ENCODE data around the gene CCT3. TPM values are rescaled to one million over a fixed set of nuclear protein-coding genes. Genes with fewer than 3 reads are reported as not detected.
"Not testable (repeated sequence)": the region's sequence is repeated elsewhere in the genome, so short reads cannot be mapped to it uniquely, and the experiment has no call there.

CCT3 gene
- total RNA-seq, 1 donor from 2014 or later = 174 TPM

DNA sequence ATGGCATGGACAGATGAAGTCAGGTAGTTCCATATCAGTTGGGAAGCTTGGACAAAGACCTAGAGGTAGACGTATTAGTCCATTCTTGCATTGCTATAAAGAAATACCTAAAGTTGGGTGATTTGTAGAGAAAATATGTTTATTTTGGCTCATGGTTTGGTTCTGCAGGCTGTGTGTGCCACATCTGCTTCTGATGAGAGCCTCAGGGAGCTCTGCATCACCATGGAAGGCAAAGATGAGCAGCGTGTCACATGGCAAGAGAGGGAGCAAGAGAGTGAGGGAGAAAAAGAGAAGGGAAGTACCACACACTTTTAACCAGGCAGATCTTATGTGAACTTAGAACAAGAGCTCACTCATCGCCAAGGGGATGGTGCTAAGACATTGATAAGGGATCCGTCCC, 9.2 kb upstream of the CCT3 start:
- no peak for TF ChIP-seq CTCF (IDR thresholded peaks at IDR 0.05; ENCODE audit: unreplicated experiment)
- Mint-ChIP-seq H3K27ac (no peak overlapping the region), H3K27me3 (ENCODE audit: low read depth) (peaks cover 4% of the 10 kb centered on the region), H3K36me3 (no peaks in the 10 kb centered on the region), H3K9me3 (no peaks in the 10 kb centered on the region), H3K4me1 (peaks cover 31% of the 10 kb centered on the region), H3K4me3 (no peak overlapping the region)
- no peak for DNase-seq (ENCODE audit: low spot score in 2 of 2, unreplicated experiment in 2 of 2)

GRCh38 chr1:156346636-156347035, 8.5 kb upstream of the CCT3 start:
- Mint-ChIP-seq H3K4me3 (no peak overlapping the region), H3K4me1 (peaks cover 35% of the 10 kb centered on the region), H3K9me3 (no peaks in the 10 kb centered on the region), H3K27me3 (ENCODE audit: low read depth) (peaks cover 4% of the 10 kb centered on the region), H3K27ac (no peak overlapping the region), H3K36me3 (no peaks in the 10 kb centered on the region)
- no peak for DNase-seq (ENCODE audit: low spot score in 2 of 2, unreplicated experiment in 2 of 2)
- TF ChIP-seq CTCF (IDR thresholded peaks at IDR 0.05; ENCODE audit: unreplicated experiment) = no peak

- not testable (repeated sequence) for H3K27ac Mint-ChIP-seq; H3K9me3 Mint-ChIP-seq; H3K4me3 Mint-ChIP-seq; H3K36me3 Mint-ChIP-seq; DNase-seq (ENCODE audit: low spot score in 2 of 2, unreplicated experiment in 2 of 2); H3K27me3 Mint-ChIP-seq (ENCODE audit: low read depth)
- H3K4me1 Mint-ChIP-seq = peaks cover 35% of the 10 kb centered on the region
These were observed 7.9 kb upstream of the CCT3 start for GRCh38 chr1:156346035-156346434.

DNA sequence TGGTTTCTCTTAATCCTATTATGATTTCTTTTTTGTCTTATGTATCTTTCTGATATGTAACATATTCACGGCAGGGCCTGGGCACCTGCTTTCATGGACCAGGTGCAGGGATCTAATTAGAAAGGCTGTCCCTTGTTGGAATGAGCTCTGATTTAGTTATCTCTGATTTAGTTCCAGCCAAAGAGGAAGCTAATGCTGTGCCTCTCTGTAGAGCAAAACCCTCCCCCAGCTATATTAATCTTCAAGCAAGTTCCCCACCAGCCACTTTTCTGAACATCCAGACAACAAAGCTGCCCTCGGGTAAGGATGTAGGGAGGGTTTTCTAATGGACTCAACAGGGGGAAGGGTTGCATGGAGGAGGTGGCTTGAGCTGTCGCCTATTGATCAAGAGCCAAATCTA, 6.3 kb upstream of the CCT3 start:
- Mint-ChIP-seq H3K9me3 (no peaks in the 10 kb centered on the region), H3K27me3 (ENCODE audit: low read depth) (peaks cover 4% of the 10 kb centered on the region), H3K27ac (peak overlapping the region; percentile 70), H3K36me3 (no peaks in the 10 kb centered on the region), H3K4me1 (peaks cover 35% of the 10 kb centered on the region), H3K4me3 (no peak overlapping the region)
- DNase-seq (ENCODE audit: low spot score in 2 of 2, unreplicated experiment in 2 of 2) = no peak
- no peak for TF ChIP-seq CTCF (IDR thresholded peaks at IDR 0.05; ENCODE audit: unreplicated experiment)

DNA sequence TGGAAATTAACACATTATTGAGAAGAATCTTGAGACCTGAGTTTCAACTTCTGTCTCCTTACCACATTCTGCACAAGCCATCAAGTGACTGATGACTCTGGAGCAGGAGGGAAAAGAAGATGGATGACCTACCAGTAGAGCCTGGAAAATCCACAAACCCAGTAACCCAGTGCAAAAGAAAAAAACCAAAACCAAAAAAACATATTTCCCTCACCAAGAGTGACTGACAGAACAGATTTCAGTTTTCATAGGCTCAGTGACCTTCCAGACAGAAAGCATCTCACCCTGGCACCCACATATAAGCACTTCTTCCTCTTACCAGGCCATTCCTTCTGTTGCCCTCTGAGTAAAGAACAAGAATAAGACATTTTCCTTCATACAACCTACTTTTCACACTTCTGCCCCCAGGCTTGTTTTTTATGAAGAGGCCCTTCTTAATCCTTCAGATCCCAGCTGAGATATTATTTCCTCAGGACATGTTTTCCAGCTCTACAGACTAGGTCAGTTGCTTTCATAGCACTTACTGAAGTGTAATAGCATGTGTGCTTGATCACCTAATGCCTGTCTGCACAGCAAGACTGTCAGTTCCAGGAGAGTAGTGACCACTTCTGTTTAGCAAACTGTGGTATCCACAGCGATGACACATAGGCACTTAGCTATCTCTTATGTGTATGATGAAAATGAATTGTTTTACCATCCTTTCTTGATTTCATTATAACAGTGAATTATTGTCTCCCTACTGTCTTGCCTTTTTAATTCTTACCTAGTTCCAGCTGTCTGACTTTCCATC, 4.3 kb upstream of the CCT3 start:
- H3K4me3 Mint-ChIP-seq = no peak overlapping the region
- H3K4me1 Mint-ChIP-seq = peaks cover 37% of the 10 kb centered on the region
- H3K9me3 Mint-ChIP-seq = no peaks in the 10 kb centered on the region
- DNase-seq (ENCODE audit: low spot score in 2 of 2, unreplicated experiment in 2 of 2) = no peak
- TF ChIP-seq CTCF (IDR thresholded peaks at IDR 0.05; ENCODE audit: unreplicated experiment) = no peak
- H3K27ac Mint-ChIP-seq = peak overlapping the region; percentile 29
- H3K27me3 Mint-ChIP-seq (ENCODE audit: low read depth) = peaks cover 2% of the 10 kb centered on the region
- no peaks in the 10 kb centered on the region for H3K36me3 Mint-ChIP-seq

DNA sequence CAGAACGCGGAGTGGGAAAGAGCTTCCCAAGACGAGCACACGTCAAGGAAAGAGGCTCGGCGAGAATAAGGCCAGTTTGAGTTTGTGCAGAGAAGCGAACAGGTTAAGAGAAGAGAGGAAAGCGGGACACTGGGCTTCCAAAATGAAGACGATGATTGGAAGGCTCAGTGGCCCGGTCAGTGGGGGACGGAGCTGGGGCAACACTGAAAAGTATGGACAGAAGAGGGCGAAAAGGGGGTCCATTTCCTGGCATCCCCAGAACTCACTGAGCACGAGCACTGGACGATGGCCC, 258 bp downstream of the CCT3 start:
- Mint-ChIP-seq H3K27ac (peak overlapping the region; percentile 97), H3K36me3 (peaks cover 11% of the 10 kb centered on the region), H3K27me3 (ENCODE audit: low read depth) (no peaks in the 10 kb centered on the region), H3K4me3 (peak overlapping the region; percentile 99), H3K4me1 (peaks cover 28% of the 10 kb centered on the region), H3K9me3 (no peaks in the 10 kb centered on the region)
- TF ChIP-seq CTCF (IDR thresholded peaks at IDR 0.05; ENCODE audit: unreplicated experiment) = no peak
- no peak for DNase-seq (ENCODE audit: low spot score in 2 of 2, unreplicated experiment in 2 of 2)

All from mesothelial cell of epicardium (in vitro differentiated cells).